ENCODE results near the gene PRDX2.
A peak's percentile ranks its signal among the peaks of the same experiment; 100 is the strongest.

PRDX2 gene

DNA sequence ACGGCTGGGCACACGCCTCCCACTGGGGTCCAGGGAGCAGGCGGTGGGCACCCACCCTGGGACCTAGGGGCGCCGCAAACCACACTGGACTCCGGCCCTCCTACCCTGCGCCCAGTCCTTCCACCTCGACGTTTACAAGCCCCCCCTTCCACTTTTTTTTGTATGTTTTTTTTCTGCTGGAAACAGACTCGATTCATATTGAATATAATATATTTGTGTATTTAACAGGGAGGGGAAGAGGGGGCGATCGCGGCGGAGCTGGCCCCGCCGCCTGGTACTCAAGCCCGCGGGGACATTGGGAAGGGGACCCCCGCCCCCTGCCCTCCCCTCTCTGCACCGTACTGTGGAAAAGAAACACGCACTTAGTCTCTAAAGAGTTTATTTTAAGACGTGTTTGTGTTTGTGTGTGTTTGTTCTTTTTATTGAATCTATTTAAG, 8.7 kb downstream of the PRDX2 start:
- DNase-seq (ENCODE audit: low read depth in 2 of 2, low spot score in 1 of 2): no peak

DNA sequence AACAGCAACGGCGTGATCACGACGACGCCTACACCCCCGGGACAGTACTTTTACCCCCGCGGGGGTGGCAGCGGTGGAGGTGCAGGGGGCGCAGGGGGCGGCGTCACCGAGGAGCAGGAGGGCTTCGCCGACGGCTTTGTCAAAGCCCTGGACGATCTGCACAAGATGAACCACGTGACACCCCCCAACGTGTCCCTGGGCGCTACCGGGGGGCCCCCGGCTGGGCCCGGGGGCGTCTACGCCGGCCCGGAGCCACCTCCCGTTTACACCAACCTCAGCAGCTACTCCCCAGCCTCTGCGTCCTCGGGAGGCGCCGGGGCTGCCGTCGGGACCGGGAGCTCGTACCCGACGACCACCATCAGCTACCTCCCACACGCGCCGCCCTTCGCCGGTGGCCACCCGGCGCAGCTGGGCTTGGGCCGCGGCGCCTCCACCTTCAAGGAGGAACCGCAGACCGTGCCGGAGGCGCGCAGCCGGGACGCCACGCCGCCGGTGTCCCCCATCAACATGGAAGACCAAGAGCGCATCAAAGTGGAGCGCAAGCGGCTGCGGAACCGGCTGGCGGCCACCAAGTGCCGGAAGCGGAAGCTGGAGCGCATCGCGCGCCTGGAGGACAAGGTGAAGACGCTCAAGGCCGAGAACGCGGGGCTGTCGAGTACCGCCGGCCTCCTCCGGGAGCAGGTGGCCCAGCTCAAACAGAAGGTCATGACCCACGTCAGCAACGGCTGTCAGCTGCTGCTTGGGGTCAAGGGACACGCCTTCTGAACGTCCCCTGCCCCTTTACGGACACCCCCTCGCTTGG, 9.3 kb downstream of the PRDX2 start:
- DNase-seq (ENCODE audit: low read depth in 2 of 2, low spot score in 1 of 2): peak in 1 of 2 donors; percentile 53

DNA sequence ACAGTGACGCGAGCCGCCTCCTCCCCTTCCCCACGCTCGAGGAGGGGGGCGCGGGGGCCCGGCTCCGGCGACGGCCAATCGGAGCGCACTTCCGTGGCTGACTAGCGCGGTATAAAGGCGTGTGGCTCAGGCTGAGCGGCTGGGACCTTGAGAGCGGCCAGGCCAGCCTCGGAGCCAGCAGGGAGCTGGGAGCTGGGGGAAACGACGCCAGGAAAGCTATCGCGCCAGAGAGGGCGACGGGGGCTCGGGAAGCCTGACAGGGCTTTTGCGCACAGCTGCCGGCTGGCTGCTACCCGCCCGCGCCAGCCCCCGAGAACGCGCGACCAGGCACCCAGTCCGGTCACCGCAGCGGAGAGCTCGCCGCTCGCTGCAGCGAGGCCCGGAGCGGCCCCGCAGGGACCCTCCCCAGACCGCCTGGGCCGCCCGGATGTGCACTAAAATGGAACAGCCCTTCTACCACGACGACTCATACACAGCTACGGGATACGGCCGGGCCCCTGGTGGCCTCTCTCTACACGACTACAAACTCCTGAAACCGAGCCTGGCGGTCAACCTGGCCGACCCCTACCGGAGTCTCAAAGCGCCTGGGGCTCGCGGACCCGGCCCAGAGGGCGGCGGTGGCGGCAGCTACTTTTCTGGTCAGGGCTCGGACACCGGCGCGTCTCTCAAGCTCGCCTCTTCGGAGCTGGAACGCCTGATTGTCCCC, 10.1 kb downstream of the PRDX2 start, which contains the start of gene JUNB:
Gene JUNB (plus strand): TSS at position 142 of the 706 bp plus-strand sequence. CDS start 286 bp downstream, at position 428.
- peak; percentile 95 to 96 for DNase-seq (ENCODE audit: low read depth in 2 of 2, low spot score in 1 of 2)

DNA sequence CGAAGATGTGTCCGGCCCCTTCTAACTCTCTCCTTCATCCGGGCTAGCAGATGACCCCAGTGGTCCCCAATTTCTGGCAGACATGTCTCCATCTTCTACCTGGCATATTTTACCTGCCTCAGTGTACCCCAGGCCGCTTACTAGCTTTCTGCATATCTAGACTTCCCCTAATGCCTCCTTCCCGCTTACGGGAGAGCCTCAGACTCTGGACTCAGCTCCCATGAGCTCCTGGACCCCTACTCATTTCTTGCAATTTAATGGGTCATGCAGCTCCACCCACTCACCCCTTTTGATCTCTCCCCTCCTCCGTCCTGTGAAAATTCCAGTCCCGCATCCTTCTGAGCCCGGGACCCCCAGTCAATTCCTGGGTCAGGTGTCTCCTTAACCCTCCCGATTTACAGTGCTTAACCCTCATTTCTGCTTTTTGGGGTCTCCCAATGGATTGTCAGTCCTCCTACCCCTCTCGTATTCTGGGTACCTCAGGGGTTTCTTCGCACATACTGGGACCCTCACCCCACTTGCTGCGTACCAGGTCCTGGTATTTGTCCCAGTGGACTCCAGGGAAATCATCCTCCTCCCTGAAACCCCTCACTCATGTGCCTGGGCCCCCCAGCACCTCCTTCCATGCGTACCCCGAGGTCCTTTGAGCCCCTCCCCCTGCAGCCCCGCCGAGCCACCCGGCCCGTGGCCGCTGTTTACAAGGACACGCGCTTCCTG, 10.8 kb downstream of the PRDX2 start:
- no peak for DNase-seq (ENCODE audit: low read depth in 2 of 2, low spot score in 1 of 2)

DNA sequence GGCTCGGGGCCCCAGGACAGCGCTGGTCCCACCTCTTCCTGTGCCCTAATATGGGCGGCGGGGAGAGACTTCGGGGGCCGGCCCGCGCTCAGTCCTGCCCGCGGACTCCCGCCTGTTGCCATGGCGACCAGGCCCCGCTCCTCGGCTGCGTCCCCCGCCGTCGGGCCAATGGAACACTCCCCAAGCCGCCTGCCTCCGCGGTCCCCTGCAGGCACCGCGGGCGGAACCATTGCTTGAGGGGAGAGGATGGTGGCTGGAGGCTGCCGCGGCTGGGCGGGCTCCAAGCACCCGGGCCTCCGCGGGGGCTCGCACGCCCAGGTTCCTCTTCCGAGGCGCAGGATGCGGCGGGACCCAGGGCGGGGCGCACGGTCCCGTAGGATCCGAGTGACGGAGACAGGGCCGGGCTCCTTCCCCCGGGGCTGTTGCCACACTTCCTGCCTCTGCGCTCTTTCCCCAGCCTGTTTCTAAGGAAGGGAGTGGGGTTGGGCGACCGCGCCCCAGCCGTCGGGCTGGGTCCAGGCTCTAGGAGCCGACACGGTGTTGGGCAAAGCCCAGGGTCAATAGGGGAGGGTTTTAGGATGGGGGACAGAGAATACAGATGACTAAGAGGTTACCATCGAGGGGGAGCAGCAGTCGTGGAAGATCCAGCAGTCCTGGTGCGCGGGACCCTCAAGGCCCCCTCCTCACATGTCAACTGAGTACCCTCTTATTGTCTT, 11.5 kb downstream of the PRDX2 start:
- peak; percentile 84 for DNase-seq (ENCODE audit: low read depth in 2 of 2, low spot score in 1 of 2)

DNA sequence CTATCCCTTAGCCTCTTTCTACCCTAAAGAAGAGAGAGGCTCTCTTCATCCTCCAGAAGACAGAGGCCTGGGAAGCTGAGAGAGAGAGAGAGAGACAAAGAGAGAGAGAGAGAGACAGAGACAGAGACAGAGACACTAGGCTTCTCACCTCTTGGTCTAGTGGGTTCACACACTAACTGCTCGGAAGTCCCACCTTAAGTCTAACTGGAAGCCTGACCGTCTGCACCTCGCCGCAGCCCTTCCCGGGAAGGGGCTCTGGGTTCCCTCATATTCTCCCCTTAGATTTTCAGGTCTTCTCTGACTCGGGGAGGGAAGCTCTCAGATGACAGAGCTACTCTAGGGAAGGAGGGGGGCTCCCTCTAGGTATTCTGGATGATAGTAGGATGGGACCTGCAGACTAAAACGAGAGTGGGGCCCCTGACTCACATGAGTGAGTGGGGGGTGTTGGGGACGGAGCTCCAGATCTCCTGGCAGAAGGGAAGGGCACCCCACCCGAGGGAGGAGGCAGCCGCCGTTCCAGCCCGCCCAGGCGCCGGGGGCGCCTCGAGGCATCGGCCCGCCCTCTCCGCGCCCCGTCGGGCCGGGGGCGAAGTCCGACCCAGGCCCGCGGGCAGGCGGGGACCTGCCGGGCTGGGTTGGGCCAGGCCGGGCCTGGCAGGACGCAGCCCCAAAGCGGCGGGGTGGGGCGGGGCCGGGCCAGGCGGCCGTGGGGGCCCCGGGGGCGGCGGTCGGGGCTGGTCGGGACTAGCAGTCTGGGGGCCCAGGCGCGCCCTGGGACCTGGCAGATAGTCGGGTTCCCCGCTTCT, 12.3 kb downstream of the PRDX2 start:
- DNase-seq (ENCODE audit: low read depth in 2 of 2, low spot score in 1 of 2): no peak

DNA sequence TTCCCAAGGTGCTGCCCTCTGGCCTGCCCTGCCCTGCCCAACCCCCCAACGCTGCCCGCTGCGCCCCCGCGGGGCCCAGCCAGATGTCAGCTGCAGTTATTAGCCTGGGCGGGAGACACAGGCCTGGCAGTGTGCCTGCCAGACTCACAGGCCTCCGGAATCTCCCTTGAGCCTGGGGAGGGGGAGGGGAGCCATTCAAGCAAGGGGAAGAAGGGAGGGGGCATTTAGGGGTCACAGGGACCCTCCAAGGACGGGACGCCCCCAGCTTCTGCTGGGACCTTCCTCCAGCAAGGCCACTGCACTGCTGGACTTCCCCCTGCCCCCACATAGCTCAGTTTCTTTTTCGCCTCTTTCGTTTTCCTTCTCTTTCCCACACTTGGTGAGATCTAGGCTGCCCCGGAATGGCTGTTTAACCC, 12.9 kb downstream of the PRDX2 start:
- DNase-seq (ENCODE audit: low read depth in 2 of 2, low spot score in 1 of 2): no peak

DNA sequence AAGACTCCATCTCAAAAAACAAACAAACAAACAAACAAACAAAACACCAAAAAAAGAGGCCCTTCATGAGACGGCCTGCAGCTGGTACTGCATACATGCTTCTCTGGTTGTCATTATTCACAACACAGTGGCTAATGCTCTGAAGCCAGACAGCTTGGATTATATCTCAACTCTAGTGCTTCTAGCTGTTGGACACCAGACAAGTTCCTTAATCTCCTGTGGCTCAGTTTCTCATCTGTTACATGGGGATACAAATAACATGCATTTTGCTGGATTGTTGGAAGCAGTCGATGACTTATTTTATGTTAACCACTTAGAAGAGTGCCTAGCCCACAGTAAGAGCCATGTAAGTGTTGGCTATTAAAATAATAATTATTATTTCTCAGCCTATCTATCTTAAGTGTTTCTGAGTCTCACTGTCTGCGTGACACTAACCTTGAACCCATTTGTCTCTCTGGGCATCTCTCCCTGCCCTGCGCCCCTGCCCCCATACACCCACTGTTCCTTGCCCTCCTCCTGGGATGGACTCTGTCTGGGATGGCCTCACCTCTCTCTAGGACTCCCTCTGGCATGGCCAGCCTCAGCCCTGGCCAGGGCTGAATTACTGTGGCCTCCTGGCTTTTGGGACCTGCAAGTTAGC, 13.4 kb downstream of the PRDX2 start:
- no peak for DNase-seq (ENCODE audit: low read depth in 2 of 2, low spot score in 1 of 2)

DNA sequence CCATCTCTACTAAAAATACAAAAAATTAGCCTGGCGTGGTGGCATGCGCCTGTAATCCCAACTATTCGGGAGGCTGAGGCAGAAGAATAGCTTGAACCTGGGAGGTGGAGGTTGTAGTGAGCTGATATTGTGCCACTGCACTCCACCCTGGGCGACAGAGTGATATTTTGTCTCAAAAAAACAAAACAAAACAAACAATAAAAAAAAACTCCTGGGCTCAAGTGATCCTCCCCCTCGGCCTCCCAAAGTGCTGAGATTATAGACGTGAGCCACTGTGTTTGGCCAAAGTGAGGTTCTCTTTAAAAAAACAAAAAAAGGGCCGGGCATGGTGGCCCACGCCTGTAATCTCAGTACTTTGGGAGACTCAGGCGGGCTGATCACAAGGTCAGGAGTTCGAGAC, 14.1 kb downstream of the PRDX2 start:
- no peak for DNase-seq (ENCODE audit: low read depth in 2 of 2, low spot score in 1 of 2)

DNA sequence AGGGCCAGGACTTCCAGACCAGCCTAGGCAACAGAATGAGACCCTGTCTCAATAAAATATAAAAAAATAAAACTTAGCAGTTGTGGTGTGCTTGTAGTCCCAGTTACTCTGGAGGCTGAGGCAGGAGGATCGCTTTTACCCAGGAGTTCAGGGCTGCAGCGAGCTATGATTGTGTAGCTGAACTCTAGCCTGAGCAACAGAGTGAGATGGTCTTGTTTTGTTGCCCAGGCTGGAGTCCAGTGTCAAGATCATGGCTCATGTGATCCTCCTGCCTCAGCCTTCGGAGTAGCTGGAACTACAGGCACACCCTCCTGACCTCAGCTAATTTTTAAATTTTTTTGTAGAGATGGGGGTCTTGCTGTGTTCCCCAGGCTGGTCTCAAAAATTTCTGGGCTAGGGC, 14.6 kb downstream of the PRDX2 start:
- DNase-seq (ENCODE audit: low read depth in 2 of 2, low spot score in 1 of 2): no peak

DNA sequence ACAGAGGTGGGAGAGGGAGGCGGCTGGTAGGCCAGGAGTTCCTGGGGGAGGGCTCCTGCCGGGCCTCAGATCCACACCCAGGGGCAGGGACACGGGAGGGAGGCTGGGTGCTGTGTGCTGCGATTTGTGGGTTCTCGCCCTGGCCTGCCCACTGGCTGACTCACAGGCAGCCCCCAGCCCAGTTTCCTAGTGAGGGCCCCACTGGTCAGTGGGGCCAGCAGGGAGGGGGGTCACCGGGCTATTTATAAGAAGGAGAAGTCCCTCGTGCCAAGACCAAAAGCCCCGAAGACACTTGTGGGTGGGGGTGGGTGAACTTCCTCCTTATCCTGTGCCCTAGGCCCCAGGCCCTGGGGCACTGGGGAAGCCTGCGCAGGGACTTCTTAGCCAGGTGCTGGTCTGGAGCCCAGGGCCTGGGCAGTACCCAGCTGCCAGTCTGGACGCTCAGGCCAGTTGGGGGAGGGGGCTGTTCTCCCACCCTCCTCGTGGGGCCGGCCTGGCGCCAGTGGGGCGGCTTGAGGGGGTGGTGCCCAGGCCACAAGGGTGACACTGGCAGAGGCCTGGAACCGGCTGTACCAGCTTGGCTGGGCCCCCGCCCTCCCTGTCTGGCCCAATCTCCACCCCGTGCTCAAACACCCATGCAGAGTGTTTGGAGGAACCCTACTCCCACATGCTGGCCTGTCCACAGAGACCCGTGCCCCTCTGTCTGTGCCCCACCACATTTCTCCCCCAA, 15.3 kb downstream of the PRDX2 start:
- no peak for DNase-seq (ENCODE audit: low read depth in 2 of 2, low spot score in 1 of 2)

DNA sequence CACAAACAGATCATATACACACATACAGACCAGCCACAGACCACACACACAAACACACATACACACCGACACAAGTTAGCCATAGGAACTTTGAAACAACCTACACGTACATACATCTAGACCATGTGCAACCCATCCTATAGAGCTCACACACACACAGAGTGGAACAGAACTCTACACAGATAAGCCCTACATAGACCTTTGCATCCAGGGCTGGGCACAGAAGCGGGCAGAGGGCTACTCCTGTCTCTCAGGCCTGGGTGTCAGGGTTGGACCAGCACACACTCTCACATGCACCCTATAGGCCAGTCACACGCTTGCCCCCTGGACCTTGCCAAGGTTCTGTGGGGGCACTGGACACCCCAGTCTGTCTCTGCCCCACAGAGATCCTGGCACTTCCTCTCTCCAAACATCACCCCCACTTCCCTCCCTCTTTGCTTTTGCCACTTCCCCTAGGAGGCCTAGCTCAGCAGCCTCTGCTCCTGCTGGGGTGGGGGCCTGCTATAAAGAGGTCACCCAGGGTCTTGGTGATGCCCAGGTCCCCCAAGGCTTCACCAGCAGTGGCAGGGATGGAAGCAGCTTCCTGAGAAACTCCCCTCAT, 16.1 kb downstream of the PRDX2 start:
- no peak for DNase-seq (ENCODE audit: low read depth in 2 of 2, low spot score in 1 of 2)

DNA sequence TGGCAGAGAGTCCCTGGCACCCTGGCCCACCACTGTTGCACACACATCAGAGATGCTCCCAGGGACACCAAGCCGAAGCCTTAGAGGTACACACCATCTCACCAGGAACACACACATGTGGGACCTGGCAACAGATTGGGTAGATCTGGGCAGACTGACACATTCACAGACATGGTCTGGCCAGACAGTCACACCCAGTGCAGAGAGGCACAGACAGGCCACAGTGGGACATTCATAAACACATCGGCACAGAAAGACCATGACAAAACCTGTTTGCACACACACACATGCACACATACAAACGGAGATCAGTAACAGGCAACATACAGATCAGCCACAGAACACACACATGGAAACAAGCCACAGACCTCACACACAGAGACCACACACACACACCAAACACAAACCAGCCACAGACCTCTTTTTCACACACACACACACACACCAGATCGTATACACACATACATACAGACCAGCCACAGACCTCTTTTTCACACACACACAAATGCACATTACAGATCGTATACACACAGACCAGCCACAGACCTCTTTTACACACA, 16.6 kb downstream of the PRDX2 start:
- DNase-seq (ENCODE audit: low read depth in 2 of 2, low spot score in 1 of 2): no peak

DNA sequence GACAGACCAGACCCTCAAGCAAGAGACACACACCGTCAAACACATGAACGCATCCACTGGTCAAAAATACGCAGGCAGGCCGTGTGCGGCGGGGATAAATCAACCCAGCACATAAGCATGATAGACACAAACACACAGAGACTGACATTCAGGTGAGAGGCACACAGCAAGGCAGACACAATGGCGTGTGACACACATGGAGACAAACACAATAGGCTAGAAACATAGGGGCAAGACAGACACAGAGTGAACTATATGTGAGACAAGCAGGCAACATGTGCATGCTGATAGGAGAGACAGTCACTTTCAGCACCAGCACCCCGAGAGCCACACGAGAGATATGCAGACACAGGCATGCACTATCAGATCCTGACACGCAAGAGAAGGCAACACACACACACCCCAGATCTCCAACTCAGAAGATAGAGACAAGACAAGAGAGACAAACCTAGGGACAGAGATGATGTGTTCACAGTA, 17.2 kb downstream of the PRDX2 start:
- DNase-seq (ENCODE audit: low read depth in 2 of 2, low spot score in 1 of 2): no peak

DNA sequence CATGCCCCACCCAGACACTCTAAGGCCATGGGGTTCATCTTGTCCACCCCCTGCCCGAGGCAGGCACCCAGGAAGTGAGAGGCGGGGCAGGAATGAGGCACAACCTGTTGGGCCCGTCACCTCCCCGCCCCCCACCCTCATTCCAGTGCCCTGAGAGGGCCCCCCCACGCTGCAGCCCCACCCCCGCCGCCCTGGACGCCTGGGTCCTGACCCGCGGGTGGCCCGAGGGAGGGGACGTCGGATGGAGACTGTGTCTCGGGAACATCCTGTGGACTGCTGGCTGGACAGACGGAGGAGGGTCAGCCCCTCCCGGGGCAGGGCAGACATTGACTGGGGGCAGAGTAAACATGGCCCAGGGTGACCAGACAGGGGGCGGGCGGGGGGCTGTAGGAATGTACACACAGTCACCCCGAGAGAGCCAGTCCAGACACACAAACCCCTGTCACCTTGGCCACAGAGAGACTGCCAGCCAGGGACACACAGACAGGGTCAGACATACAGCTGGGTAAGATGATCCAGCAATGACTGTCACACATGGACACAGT, 17.7 kb downstream of the PRDX2 start:
- DNase-seq (ENCODE audit: low read depth in 2 of 2, low spot score in 1 of 2): no peak

DNA sequence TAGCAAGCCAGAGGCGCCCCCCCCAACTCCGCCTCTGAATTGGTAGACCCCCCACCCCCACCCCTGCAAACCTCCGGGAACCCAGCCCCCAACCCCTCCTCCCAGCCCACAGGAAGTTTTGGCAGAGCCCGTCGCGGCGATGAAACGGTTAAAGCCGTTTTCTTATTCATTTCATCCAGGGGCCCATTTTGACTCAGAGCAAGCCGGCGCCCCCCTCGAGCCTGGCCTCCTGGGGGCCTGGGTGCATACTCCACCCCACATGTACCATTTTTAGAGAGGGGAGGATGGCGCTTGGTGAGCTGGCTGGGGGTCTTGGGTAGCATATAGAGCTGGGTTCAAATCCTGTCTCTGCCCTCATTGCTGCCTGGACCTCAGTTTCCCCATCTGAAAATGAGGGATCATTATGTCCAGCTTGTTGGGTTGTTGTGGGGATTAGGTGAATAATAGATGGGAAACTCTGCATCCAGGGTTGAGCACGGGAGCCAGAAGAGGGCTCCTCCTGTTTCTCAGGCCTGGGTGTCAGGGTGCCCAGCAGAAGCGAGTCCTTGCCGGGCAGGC, 18.2 kb downstream of the PRDX2 start:
- DNase-seq (ENCODE audit: low read depth in 2 of 2, low spot score in 1 of 2): no peak

DNA sequence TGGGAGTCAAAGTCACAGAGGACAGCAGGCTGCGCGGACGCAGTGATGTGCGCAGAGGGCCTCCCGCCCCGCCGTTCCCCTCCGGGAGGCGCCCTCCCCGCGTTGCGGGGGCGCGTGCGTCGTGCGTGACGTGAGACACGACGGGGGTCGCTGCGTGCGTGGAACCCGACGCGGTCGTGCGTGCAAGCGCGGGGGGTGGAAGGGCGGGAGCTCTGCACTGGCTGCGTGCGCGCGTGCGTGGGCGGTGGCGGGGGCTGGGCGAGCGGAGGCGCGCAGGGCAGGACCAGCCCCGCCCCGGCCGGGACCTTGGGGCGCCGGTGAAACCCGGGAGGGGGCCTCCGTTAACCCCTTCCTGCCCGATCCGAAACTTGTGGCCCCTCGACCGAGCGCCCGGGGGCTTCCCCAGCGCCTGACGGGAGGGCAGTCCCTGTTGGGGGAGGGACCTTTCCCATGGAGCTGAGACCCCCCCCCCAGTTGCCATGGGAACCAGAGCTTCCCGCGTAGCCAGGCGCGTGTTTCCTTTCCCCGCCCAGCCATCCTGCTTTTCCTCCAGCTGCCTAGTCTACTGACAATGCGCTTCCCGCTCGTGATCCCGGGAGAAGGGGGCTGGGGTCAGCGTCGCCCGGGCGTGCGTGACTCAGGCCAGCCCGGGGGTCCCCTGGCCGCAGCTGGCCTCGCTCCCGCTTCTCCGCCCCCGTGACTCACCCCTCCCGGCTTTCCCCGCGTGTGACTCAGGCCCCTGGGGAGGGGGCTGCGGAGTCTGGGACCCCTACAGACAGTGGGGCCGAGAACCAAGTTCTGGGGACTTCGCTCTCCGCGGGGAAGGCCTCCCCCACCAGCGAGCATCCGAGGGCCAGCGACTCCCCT, 18.9 kb downstream of the PRDX2 start:
- DNase-seq (ENCODE audit: low read depth in 2 of 2, low spot score in 1 of 2): peak; percentile 71 to 80

Measured in stimulated activated CD8-positive, alpha-beta memory T cell treated with anti-CD3 and anti-CD28 coated beads, Interleukin-4, amount 100 ng/mL, for 1 hour (primary cell).